Kidney (tissue), 14 donors: ENCODE measurements around the gene GINS1. TPM values are rescaled to one million over a fixed set of nuclear protein-coding genes. Genes with fewer than 3 reads are reported as not detected.
A peak's percentile ranks its signal among the peaks of the same experiment; 100 is the strongest.
"Not testable (repeated sequence)": the region's sequence is repeated elsewhere in the genome, so short reads cannot be mapped to it uniquely, and the experiment has no call there.

Source experiments
- DNase-seq, 5 donors: peaks; one replicate each; pipeline ENCODE4 v3.0.0-alpha.2; 2013 to 2020
- FAIRE-seq: peaks from 2 replicates; lab custom pipeline; 2012; peaks lifted over from hg19 to GRCh38; lab: Jason Lieb, UNC
- H3K27ac ChIP-seq, 2 donors: one replicate each; pipeline ENCODE4 v1.7.0; 2013; ENCODE audit warnings: low read depth in 2 of 2, low read length in 2 of 2, inconsistent platforms in 1 of 2
- H3K27me3 ChIP-seq: one replicate; pipeline ENCODE4 v1.7.1; 2013; ENCODE audit warnings: low read length, inconsistent platforms; ENCODE audit not compliant: control insufficient read depth, insufficient read depth
- H3K36me3 ChIP-seq, 3 donors: one replicate each; pipeline versions ENCODE4 v1.7.0 to v1.7.1; 2013; ENCODE audit warnings: low read length in 3 of 3, control low read depth in 1 of 3, inconsistent platforms in 1 of 3; ENCODE audit not compliant: insufficient read depth in 3 of 3, control insufficient read depth in 2 of 3
- H3K4me1 ChIP-seq, 3 donors: one replicate each; pipeline versions ENCODE4 v1.7.0 to v1.7.1; 2013; ENCODE audit warnings: low read length in 3 of 3, inconsistent platforms in 1 of 3, low read depth in 1 of 3; ENCODE audit not compliant: control insufficient read depth in 2 of 3, insufficient read depth in 2 of 3
- H3K4me3 ChIP-seq, 3 donors: one replicate each; pipeline versions ENCODE4 v1.7.0 to v1.8.1; 2013; ENCODE audit warnings: low read length in 3 of 3, control low read depth in 1 of 3, inconsistent platforms in 1 of 3
- H3K9ac ChIP-seq, 3 donors: one replicate each; pipeline versions ENCODE4 v1.7.0 to v1.7.1; 2013; ENCODE audit warnings: low read length in 3 of 3, control low read depth in 1 of 3, inconsistent platforms in 1 of 3
- H3K9me3 ChIP-seq, 3 donors: one replicate each; pipeline versions ENCODE4 v1.7.0 to v1.7.1; 2013; ENCODE audit warnings: low read length in 3 of 3, control low read depth in 1 of 3, inconsistent platforms in 1 of 3; ENCODE audit not compliant: control insufficient read depth in 2 of 3, insufficient read depth in 1 of 3
- intact Hi-C: fragments of 100-400 bp; cut with DNase I; formaldehyde crosslinking; loops from one replicate; pipeline ENCODE4 v1.11.1; 2022
- polyA plus RNA-seq: library from polyadenylated mRNA; stranded (reverse); fragments of 350-450 nt; fragmentation: Illumina TruSeq; extraction: RNeasy Lipid Tissue Mini Kit (QIAGEN cat#74804); gene quantifications from one replicate; pipeline ENCODE4 v1.2.3, GENCODE V29; 2014; ENCODE audit warnings: low read depth, low replicate concordance; ENCODE audit not compliant: insufficient read depth
- total RNA-seq: library from RNA; stranded (reverse); fragmentation: NEBNext Ultra II Directional; extraction: Animal tissue kit (Norgen Biotek cat#: 25700); gene quantifications from one replicate; pipeline ENCODE4 v1.2.1, GENCODE V29; 2021
- TF ChIP-seq, protein P1 (sequence below): IDR thresholded peaks from 3 replicates; pipeline ENCODE4 v1.5.1; 2012; ENCODE audit warnings: mild to moderate bottlenecking, moderate library complexity, borderline replicate concordance; ENCODE audit not compliant: insufficient read depth; ENCODE audit errors: extremely low read depth
- donor health status: control.
- donor health status: control.
- donor health status: control.
- donor health status: control.
- donor health status: control.
- donor health status: DM: yes; HTN: yes; CAD: no.
- donor health status: Normal renal cell carcinoma (clear cell type).

Gene GINS1
- total and polyA plus RNA-seq, 2 donors from 2014 or later, result 1.1 to 2.4 TPM

DNA sequence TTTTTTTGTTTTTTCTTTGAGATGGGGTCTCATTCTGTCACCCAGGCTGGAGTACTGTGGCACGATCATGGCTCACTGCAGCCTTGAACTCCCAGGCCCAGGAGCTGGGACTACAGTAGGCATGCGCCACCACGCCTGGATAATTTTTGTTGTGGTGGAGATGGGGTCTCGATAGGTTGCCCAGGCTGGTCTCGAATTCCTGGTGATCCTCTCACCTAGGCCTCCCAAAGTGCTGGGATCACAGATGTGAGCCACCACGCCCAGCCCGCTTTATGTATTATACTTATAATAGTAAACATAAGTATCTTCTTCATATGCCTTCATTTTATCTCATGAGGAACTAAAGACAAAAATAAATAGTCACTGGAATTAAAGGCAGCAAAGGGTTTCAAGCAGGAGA is 63.5 kb downstream of the GINS1 start:
- FAIRE-seq, result no peak
- Histone ChIP-seq H3K9ac (no peak overlapping the region), H3K4me1 (no peaks in the 10 kb centered on the region), H3K27me3 (no peaks in the 10 kb centered on the region), H3K27ac (no peak overlapping the region), H3K4me3 (no peak overlapping the region), H3K9me3 (peaks cover 0 to 2% (median 0%) of the 10 kb centered on the region in 3 donors), H3K36me3 (peaks cover 6 to 39% (median 20%) of the 10 kb centered on the region in 3 donors)
- TF ChIP-seq, protein P1, sequence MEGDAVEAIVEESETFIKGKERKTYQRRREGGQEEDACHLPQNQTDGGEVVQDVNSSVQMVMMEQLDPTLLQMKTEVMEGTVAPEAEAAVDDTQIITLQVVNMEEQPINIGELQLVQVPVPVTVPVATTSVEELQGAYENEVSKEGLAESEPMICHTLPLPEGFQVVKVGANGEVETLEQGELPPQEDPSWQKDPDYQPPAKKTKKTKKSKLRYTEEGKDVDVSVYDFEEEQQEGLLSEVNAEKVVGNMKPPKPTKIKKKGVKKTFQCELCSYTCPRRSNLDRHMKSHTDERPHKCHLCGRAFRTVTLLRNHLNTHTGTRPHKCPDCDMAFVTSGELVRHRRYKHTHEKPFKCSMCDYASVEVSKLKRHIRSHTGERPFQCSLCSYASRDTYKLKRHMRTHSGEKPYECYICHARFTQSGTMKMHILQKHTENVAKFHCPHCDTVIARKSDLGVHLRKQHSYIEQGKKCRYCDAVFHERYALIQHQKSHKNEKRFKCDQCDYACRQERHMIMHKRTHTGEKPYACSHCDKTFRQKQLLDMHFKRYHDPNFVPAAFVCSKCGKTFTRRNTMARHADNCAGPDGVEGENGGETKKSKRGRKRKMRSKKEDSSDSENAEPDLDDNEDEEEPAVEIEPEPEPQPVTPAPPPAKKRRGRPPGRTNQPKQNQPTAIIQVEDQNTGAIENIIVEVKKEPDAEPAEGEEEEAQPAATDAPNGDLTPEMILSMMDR, result no peak
- DNase-seq, result peak in 1 of 5 donors; percentile 32
- intact Hi-C loops, result no loop called here

DNA sequence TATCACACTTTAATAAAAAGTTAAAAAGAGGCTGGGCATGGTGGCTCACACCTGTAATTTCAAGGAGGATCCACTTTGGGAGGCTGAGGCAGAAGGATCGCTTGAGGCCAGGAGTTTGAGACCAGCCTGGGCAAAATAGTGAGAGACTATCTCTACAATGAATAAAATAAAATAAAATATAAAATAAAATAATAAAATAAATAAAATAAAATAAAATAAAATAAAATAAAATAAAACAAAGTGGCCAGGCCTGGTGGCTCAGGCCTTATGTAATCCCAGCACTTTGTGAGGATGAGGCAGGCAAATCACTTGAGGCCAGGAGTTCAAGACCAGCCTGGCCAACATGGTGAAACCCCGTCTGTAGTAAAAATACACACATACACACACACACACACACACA is 65.8 kb downstream of the GINS1 start:
- DNase-seq, H3K9me3 ChIP-seq, H3K27ac ChIP-seq, FAIRE-seq, H3K4me3 ChIP-seq, H3K27me3 ChIP-seq, intact Hi-C loops, H3K9ac ChIP-seq, H3K4me1 ChIP-seq: not testable (repeated sequence)
- H3K36me3 ChIP-seq, result peaks cover 6 to 31% (median 13%) of the 10 kb centered on the region in 3 donors

DNA sequence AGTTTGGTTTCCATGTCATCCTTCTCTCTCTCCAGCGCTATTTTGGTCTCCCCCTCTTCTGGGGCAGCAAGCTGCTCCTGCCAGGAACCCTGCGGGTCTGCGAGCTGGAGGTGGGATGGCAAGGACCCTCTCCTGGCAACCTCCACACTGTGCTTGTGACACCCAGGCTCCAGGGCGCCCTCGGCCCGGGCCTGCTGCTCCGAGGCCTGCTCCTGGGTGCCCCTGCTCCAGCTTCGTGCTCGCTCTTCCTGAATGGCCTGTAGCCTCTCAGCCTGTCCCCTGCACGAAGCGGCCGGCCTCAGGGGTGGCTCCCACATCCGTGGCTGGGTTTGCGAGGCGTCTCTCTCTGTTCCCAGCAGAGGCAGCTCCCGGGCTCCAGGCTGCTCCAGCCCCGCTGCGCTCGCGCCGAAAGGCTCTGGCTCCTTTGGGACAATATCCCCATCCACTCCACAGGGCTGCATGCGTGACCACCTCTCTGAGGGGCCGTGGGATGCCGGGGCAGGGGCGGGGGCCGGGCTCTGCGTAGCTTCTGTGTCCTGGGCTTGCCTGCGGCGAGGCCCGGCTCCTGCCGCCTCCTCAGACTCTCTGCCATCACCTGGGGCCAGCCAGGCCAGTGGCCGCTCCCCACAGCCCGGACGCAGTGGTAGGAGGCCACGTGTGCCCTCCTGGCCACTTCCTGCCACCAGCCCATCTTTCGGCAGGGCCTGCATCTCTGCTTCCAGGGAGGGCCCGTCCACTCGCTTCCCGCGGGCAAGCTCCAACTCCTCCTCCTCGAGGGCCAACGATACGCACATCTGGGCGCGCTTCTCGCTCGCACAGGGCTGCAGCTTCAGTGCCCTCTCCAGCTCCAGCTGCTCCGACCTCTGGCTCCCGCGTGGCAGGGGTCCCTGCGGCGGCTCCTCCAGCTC is 68.9 kb downstream of the GINS1 start:
- intact Hi-C loops, result no loop called here
- no peaks in the 10 kb centered on the region for H3K4me1 ChIP-seq
- no peak for FAIRE-seq
- H3K9ac ChIP-seq, result no peak overlapping the region
- TF ChIP-seq, protein P1, result no peak
- no peak overlapping the region for H3K27ac ChIP-seq
- peaks cover 0 to 2% (median 0%) of the 10 kb centered on the region in 3 donors for H3K9me3 ChIP-seq
- H3K4me3 ChIP-seq, result no peak overlapping the region
- H3K27me3 ChIP-seq, result no peaks in the 10 kb centered on the region
- H3K36me3 ChIP-seq, result peaks cover 3 to 24% (median 13%) of the 10 kb centered on the region in 3 donors
- DNase-seq, result peak in 1 of 5 donors; percentile 68
